ENCODE measurements around the gene PCMTD2.
"Not testable (repeated sequence)": the region's sequence is repeated elsewhere in the genome, so short reads cannot be mapped to it uniquely, and the experiment has no call there.

PCMTD2 gene

GRCh38 chr20:64303086-64303485 lies 47.5 kb downstream of the PCMTD2 start:
- DNase-seq: not testable (repeated sequence)

GRCh38 chr20:64313761-64314160 lies 58.2 kb downstream of the PCMTD2 start:
- not testable (repeated sequence) for DNase-seq

DNA sequence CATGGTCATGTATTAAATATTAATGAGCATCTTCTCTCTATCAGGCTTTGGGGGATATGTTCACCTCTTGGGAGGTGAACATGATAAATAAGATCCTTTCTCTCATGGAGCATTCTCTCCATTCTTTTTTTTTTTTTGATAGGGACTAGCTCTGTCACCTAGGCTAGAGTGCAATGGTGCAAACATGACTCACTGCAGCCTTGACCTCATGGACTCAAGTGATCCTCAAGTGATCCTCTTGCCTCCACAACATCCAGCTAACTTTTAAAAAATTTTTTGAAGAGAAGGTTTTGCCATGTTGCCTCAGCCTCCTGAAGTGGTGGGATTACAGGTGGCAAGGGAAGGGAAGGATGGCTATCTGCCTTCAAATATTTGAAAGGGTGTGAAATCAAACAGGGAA lies 59.8 kb downstream of the PCMTD2 start:
- not testable (repeated sequence) for DNase-seq

- not testable (repeated sequence) for DNase-seq
Measured at GRCh38 chr20:64315884-64316283, 60.3 kb downstream of the PCMTD2 start.

GRCh38 chr20:64316415-64317083 lies 61.0 kb downstream of the PCMTD2 start:
- not testable (repeated sequence) for DNase-seq

DNA sequence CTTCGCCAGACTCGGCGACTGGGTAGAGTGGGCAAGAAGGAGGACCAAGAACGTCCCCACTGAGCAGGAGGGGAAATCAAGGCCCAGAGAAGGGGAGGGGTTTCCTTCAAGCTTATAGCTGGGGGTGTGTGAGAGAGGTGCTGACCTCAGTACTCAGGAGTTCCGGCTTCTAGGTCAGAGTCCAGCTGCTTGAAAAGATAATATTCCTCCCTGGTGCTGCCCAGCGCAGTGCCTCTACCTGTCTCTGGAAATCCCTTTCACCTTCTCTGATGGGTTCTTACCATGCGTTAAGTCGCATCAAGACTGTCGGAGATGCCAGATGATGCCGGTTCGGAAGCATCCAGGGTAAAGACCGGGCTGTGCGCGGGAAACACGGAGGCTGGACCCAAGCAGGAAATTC lies 61.8 kb downstream of the PCMTD2 start:
- not testable (repeated sequence) for DNase-seq

- DNase-seq: not testable (repeated sequence)
Measured at GRCh38 chr20:64318056-64318455, 62.5 kb downstream of the PCMTD2 start.

- not testable (repeated sequence) for DNase-seq
Measured at GRCh38 chr20:64322031-64322789, 66.7 kb downstream of the PCMTD2 start.
